CD4-positive, alpha-beta T cell treated with Interleukin-4 for 1 hour (primary cell): ENCODE data around the gene GALNT5.
"Not testable (repeated sequence)": the region's sequence is repeated elsewhere in the genome, so short reads cannot be mapped to it uniquely, and the experiment has no call there.

ENCODE experiments used
- DNase-seq, 2 donors: peaks; one replicate each; pipeline ENCODE4 v3.0.0-alpha.2; 2020 to 2022

The GALNT5 gene

GRCh38 chr2:157250836-157251235 lies 6.7 kb upstream of the GALNT5 start:
- no peak for DNase-seq

GRCh38 chr2:157251932-157252331 lies 5.6 kb upstream of the GALNT5 start:
- DNase-seq, result no peak

- DNase-seq, result no peak
Measured at GRCh38 chr2:157252529-157252928, 5.0 kb upstream of the GALNT5 start.

- no peak for DNase-seq
Measured at GRCh38 chr2:157254041-157254440, 3.5 kb upstream of the GALNT5 start.

GRCh38 chr2:157255746-157256145 lies 1.8 kb upstream of the GALNT5 start:
- no peak for DNase-seq

GRCh38 chr2:157256626-157257025 lies 879 bp upstream of the GALNT5 start:
- no peak for DNase-seq

GRCh38 chr2:157258520-157259326 lies 1.2 kb downstream of the GALNT5 start:
- DNase-seq, result no peak

- DNase-seq, result no peak
Measured at GRCh38 chr2:157259386-157259785, 1.9 kb downstream of the GALNT5 start.

- DNase-seq, result no peak
Measured at GRCh38 chr2:157259960-157260359, 2.5 kb downstream of the GALNT5 start.

GRCh38 chr2:157260533-157261198 lies 3.2 kb downstream of the GALNT5 start:
- no peak for DNase-seq

- DNase-seq, result no peak
Measured at GRCh38 chr2:157261199-157261782, 3.8 kb downstream of the GALNT5 start.

- no peak for DNase-seq
Measured at GRCh38 chr2:157262248-157262647, 4.7 kb downstream of the GALNT5 start.

- no peak for DNase-seq
Measured at GRCh38 chr2:157264099-157264498, 6.6 kb downstream of the GALNT5 start.

GRCh38 chr2:157265825-157266224 lies 8.3 kb downstream of the GALNT5 start:
- no peak for DNase-seq

GRCh38 chr2:157267476-157267875 lies 10.0 kb downstream of the GALNT5 start:
- DNase-seq, result no peak

- no peak for DNase-seq
Measured at GRCh38 chr2:157269060-157269459, 11.6 kb downstream of the GALNT5 start.

GRCh38 chr2:157269922-157270321 lies 12.4 kb downstream of the GALNT5 start:
- DNase-seq, result no peak

GRCh38 chr2:157271590-157272203 lies 14.2 kb downstream of the GALNT5 start:
- no peak for DNase-seq

- DNase-seq, result not testable (repeated sequence)
Measured at GRCh38 chr2:157279311-157279710, 21.8 kb downstream of the GALNT5 start.

- DNase-seq, result no peak
Measured at GRCh38 chr2:157281316-157281715, 23.8 kb downstream of the GALNT5 start.

GRCh38 chr2:157283468-157283867 lies 26.0 kb downstream of the GALNT5 start:
- no peak for DNase-seq

- no peak for DNase-seq
Measured at GRCh38 chr2:157287160-157287559, 29.7 kb downstream of the GALNT5 start.

GRCh38 chr2:157290525-157290924 lies 33.0 kb downstream of the GALNT5 start:
- no peak for DNase-seq

GRCh38 chr2:157291018-157291417 lies 33.5 kb downstream of the GALNT5 start:
- no peak for DNase-seq
